ENCODE results near the gene TUBB4A.
"Not testable (repeated sequence)": the region's sequence is repeated elsewhere in the genome, so short reads cannot be mapped to it uniquely, and the experiment has no call there.

Gene TUBB4A

GRCh38 chr19:6522712-6523111 is 20.6 kb upstream of the TUBB4A start:
- DNase-seq = no peak

GRCh38 chr19:6521718-6522646 is 19.9 kb upstream of the TUBB4A start:
- peak; percentile 38 to 55 for DNase-seq

GRCh38 chr19:6519289-6519688 is 17.2 kb upstream of the TUBB4A start:
- no peak for DNase-seq

- DNase-seq = no peak
Observed at GRCh38 chr19:6518145-6518911, 16.2 kb upstream of the TUBB4A start.

GRCh38 chr19:6516659-6517291 is 14.7 kb upstream of the TUBB4A start:
- peak; percentile 83 to 96 for DNase-seq

- peak; percentile 59 to 62 for DNase-seq
Observed at GRCh38 chr19:6516018-6516658, 14.0 kb upstream of the TUBB4A start.

GRCh38 chr19:6514926-6515544 is 12.9 kb upstream of the TUBB4A start:
- DNase-seq = no peak

GRCh38 chr19:6514089-6514488 is 12.0 kb upstream of the TUBB4A start:
- DNase-seq = no peak

GRCh38 chr19:6510618-6511017 is 8.5 kb upstream of the TUBB4A start:
- no peak for DNase-seq

- no peak for DNase-seq
Observed at GRCh38 chr19:6509118-6509971, 7.2 kb upstream of the TUBB4A start.

GRCh38 chr19:6508028-6508771 is 6.1 kb upstream of the TUBB4A start:
- DNase-seq = not testable (repeated sequence)

GRCh38 chr19:6503407-6504201 is 1.5 kb upstream of the TUBB4A start:
- DNase-seq = no peak

GRCh38 chr19:6500837-6501739 is 1.0 kb downstream of the TUBB4A start:
- DNase-seq = no peak

- no peak for DNase-seq
Observed at GRCh38 chr19:6499052-6499790, 2.9 kb downstream of the TUBB4A start.

- DNase-seq = no peak
Observed at GRCh38 chr19:6498294-6499036, 3.6 kb downstream of the TUBB4A start.

GRCh38 chr19:6495947-6496346 is 6.2 kb downstream of the TUBB4A start:
- DNase-seq = no peak

- no peak for DNase-seq
Observed at GRCh38 chr19:6494438-6495036, 7.6 kb downstream of the TUBB4A start.

All from stimulated activated CD4-positive, alpha-beta T cell treated with anti-CD3 and anti-CD28 coated beads, Interleukin-4, amount 100 ng/mL, for 4 hours (primary cell).